Measurements from ENCODE around the gene TESPA1.

DNA sequence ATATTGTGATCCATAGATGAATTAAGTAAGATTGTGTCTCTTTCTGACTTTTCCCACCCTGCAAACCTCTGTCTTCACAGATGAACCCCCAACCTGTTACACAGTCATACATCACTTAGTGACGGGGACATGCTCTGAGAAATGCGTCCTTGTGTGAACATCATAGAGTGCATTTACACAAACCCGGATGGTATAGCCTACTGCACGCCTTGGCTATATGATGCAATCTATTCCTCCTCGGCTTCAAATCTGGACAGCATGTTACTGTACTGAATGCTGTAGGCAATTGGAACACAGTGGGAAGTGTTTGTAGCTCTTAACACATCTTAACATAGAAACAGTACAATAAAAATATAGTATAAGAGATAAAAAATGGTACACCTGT lies 7.4 kb upstream of the TESPA1 start:
- TF ChIP-seq, protein P1, sequence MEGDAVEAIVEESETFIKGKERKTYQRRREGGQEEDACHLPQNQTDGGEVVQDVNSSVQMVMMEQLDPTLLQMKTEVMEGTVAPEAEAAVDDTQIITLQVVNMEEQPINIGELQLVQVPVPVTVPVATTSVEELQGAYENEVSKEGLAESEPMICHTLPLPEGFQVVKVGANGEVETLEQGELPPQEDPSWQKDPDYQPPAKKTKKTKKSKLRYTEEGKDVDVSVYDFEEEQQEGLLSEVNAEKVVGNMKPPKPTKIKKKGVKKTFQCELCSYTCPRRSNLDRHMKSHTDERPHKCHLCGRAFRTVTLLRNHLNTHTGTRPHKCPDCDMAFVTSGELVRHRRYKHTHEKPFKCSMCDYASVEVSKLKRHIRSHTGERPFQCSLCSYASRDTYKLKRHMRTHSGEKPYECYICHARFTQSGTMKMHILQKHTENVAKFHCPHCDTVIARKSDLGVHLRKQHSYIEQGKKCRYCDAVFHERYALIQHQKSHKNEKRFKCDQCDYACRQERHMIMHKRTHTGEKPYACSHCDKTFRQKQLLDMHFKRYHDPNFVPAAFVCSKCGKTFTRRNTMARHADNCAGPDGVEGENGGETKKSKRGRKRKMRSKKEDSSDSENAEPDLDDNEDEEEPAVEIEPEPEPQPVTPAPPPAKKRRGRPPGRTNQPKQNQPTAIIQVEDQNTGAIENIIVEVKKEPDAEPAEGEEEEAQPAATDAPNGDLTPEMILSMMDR (conservative IDR thresholded peaks at IDR 0.05 in 1 of 2, IDR thresholded peaks at IDR 0.05 in 1 of 2; ENCODE audit: extremely low read depth in 1 of 2, insufficient read depth in 1 of 2, low read depth in 1 of 2, low read length in 2 of 2) = no peak
- TF ChIP-seq EZH2 (IDR thresholded peaks at IDR 0.05; ENCODE audit: borderline replicate concordance, low read length) = no peak

All from mammary epithelial cell (primary cell).